BLaER1 treated with 17β-estradiol and CSF1 and Interleukin-3, amounts not matched to agents 10 nM and 100 nM (cell line): ENCODE measurements around the gene CPLANE1.

Source experiments
- H3K27ac ChIP-seq, 11 experiments: shearing (Covaris generic); formaldehyde crosslinking; 2 replicates each; pipeline ENCODE4 v1.8.1; 2022
- H3K27me3 ChIP-seq, 11 experiments: shearing (Covaris generic); formaldehyde crosslinking; 2 replicates each; pipeline ENCODE4 v1.8.1; 2022
- H3K36me3 ChIP-seq, 11 experiments: shearing (Covaris generic); formaldehyde crosslinking; 2 replicates each; pipeline ENCODE4 v1.8.1; 2022
- H3K4me1 ChIP-seq, 10 experiments: shearing (Covaris generic); formaldehyde crosslinking; 2 replicates each; pipeline ENCODE4 v1.8.1; 2022
- H3K4me2 ChIP-seq, 11 experiments: shearing (Covaris generic); formaldehyde crosslinking; 2 replicates each; pipeline ENCODE4 v1.8.1; 2022
- H3K4me3 ChIP-seq, 10 experiments: shearing (Covaris generic); formaldehyde crosslinking; 2 replicates each; pipeline ENCODE4 v1.8.1; 2022
- H3K9ac ChIP-seq, 11 experiments: shearing (Covaris generic); formaldehyde crosslinking; 2 replicates each; pipeline ENCODE4 v1.8.1; 2022
- H3K9me3 ChIP-seq, 11 experiments: shearing (Covaris generic); formaldehyde crosslinking; replicated peaks in 1 of 11; 2 replicates each; pipeline ENCODE4 v1.8.1; 2022
- H4K20me1 ChIP-seq, 11 experiments: shearing (Covaris generic); formaldehyde crosslinking; 2 replicates each; pipeline ENCODE4 v1.8.1; 2022
- Cebpa-rat ChIP-seq, 11 experiments: shearing (Covaris generic); IDR thresholded peaks; 2 replicates each; pipeline ENCODE4 v1.8.1; 2022

Gene CPLANE1

DNA sequence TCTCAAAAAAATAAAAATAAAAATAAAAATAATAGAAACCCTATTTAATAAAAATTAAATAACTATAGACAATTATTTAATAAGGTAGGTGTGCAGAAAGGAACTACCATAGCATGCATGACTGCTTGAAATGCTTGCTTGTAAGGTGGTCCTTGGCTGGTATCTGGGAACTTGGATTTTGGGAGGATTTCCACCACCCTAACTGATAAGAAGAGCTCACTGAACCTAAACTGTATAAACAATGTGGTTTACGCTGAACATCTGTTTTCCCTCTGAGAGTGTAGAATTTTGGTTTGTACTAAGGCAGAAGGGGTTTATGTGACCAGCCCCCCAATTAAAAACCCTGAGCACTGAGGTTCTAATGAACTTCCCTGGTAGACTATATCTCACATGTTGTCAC, 31.2 kb downstream of the CPLANE1 start:
- peaks cover 14 to 21% (median 19%) of the 10 kb centered on the region in 10 experiments for H3K4me1 ChIP-seq
- H3K4me2 ChIP-seq = no peak overlapping the region
- no peak overlapping the region for H3K4me3 ChIP-seq
- no peaks in the 10 kb centered on the region for H4K20me1 ChIP-seq
- no peaks in the 10 kb centered on the region for H3K9me3 ChIP-seq
- no peak for TF ChIP-seq Cebpa-rat (IDR thresholded peaks at IDR 0.05)
- no peaks in the 10 kb centered on the region for H3K27me3 ChIP-seq
- no peak overlapping the region for H3K27ac ChIP-seq
- H3K36me3 ChIP-seq = peaks cover 56 to 94% (median 72%) of the 10 kb centered on the region in 11 experiments
- no peak overlapping the region for H3K9ac ChIP-seq

DNA sequence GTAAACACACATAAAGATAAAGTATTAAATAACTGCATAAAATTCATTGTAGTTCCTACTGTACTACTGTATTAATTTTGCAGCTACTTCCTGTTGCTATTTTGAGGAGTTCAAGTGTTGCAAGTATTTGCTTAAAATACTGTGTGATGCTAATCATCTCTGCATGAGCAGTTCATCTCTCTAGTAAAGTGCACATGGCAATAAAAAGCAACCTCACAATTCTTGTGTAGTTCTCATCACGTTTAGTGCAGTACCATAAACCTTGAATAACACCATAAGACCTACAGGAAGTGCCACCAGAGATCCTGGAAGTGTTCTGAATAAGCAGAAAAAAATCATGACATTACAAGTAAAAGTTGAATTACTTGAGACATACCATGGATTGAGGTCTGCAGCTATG, 34.6 kb downstream of the CPLANE1 start:
- Histone ChIP-seq H3K27me3 (no peaks in the 10 kb centered on the region), H3K4me2 (peak overlapping the region; percentile 53 to 80 (median 64)), H3K9me3 (no peaks in the 10 kb centered on the region), H3K9ac (peak overlapping the region in 8 of 11 experiments; percentile 17 to 53 (median 42); a peak in 9 of 22 replicates), H3K36me3 (peaks cover 50 to 93% (median 75%) of the 10 kb centered on the region in 11 experiments), H3K4me1 (peaks cover 14 to 21% (median 19%) of the 10 kb centered on the region in 10 experiments), H3K27ac (peak overlapping the region; percentile 9 to 77 (median 66); a peak in 20 of 22 replicates), H4K20me1 (no peaks in the 10 kb centered on the region), H3K4me3 (no peak overlapping the region; a peak in 2 of 20 replicates)
- no peak for TF ChIP-seq Cebpa-rat (IDR thresholded peaks at IDR 0.05)

DNA sequence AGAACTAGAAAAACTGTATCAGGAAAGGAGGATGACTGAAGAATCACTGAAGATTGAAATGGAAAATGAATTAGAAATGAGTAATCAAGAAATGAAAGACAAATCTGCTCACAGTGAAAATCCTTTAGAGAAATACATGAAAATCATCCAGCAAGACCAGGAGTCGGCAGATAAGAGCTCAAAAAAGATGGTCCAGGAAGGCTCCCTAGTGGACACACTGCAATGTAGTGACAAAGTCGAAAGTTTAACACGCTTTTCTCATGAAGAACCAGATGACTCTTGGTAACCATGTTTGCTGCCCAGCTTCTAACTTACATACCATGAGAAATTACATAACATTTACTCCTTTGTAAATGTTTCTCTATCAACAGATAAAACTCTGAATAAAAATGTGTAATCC, 37.1 kb downstream of the CPLANE1 start:
- Histone ChIP-seq H3K4me1 (peaks cover 14 to 21% (median 17%) of the 10 kb centered on the region in 10 experiments), H3K4me3 (no peak overlapping the region), H3K9ac (no peak overlapping the region), H4K20me1 (no peaks in the 10 kb centered on the region), H3K36me3 (peaks cover 48 to 92% (median 62%) of the 10 kb centered on the region in 11 experiments), H3K27me3 (no peaks in the 10 kb centered on the region), H3K4me2 (no peak overlapping the region), H3K9me3 (peaks cover 0 to 6% (median 0%) of the 10 kb centered on the region in 11 experiments; a peak in 4 of 22 replicates), H3K27ac (no peak overlapping the region)
- TF ChIP-seq Cebpa-rat (IDR thresholded peaks at IDR 0.05) = no peak

DNA sequence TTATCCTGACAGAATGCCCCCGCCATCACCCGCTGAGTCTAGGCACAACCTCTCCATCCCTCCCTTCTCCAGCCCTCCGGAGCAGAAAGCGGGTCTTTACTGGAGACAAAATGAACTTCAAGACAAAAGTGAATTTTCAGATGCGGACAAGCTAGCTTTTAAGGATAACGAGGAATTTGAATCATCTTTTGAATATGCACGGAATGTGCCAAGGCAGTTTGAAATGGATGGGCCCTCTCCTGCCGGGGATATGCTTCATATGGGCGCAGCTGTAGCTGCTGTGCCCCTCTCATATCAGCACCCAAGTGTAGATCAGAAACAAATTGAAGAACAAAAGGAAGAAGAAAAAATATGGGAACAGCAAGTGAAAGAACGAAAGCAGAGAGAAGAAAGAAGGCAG, 37.5 kb downstream of the CPLANE1 start:
- peaks cover 14 to 21% (median 17%) of the 10 kb centered on the region in 10 experiments for H3K4me1 ChIP-seq
- H3K27me3 ChIP-seq = no peaks in the 10 kb centered on the region
- TF ChIP-seq Cebpa-rat (IDR thresholded peaks at IDR 0.05) = no peak

DNA sequence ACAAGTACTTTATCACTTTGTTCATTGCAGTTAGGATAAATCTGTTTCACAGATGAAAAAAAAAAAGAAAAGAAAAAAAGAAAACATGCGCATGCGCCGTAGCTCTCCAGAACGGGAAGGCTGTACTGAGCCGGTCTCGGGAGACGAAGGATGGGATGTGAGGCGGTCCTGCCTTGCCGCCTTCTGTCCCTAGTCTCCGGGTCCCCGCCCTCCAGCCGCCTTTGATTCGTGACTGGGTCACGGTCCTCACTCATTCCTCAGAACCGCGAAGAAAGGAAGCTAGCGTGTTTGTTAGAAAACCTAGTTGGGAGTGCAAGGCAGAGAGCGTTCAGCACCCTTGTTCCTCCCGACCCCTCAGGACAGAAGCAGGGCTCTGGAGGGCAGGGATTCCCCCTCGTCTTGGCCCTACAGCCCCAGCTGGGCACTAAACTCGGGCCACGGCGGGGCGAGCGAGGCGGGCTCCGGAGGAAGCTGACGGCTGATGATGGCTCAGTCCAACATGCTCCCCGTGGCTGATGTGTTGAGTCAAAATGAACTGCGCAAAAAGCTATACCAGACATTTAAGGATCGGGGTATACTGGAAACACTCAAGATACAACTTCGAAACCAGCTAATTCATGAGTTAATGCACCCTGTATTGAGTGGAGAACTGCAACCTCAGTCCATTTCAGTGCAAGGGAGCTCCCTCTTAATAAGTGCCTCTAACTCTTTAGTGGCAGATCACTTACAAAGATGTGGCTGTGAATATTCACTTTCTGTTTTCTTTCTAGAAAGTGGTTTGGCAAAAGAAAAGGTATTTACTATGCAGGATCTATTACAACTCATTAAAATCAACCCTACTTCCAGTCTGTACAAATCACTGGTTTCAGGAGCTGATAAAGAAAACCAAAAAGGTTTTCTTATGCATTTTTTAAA, 40.0 kb downstream of the CPLANE1 start:
- H3K27me3 ChIP-seq = no peaks in the 10 kb centered on the region
- no peak overlapping the region for H3K27ac ChIP-seq
- H3K9ac ChIP-seq = no peak overlapping the region
- H3K4me2 ChIP-seq = no peak overlapping the region
- H3K4me3 ChIP-seq = no peak overlapping the region
- TF ChIP-seq Cebpa-rat (IDR thresholded peaks at IDR 0.05) = no peak
- no peaks in the 10 kb centered on the region for H4K20me1 ChIP-seq
- peaks cover 0 to 6% (median 0%) of the 10 kb centered on the region in 11 experiments; a peak in 4 of 22 replicates for H3K9me3 ChIP-seq
- H3K36me3 ChIP-seq = peaks cover 54 to 96% (median 72%) of the 10 kb centered on the region in 11 experiments
- H3K4me1 ChIP-seq = peaks cover 2 to 5% (median 2%) of the 10 kb centered on the region in 10 experiments

More for the DNA sequence above, 37.5 kb downstream of the CPLANE1 start:
- H3K4me2 ChIP-seq = no peak overlapping the region
- H4K20me1 ChIP-seq = no peaks in the 10 kb centered on the region
- H3K36me3 ChIP-seq = peaks cover 44 to 92% (median 61%) of the 10 kb centered on the region in 11 experiments
- no peak overlapping the region for H3K27ac ChIP-seq
- no peak overlapping the region for H3K9ac ChIP-seq
- H3K4me3 ChIP-seq = no peak overlapping the region
- peaks cover 0 to 6% (median 0%) of the 10 kb centered on the region in 11 experiments; a peak in 4 of 22 replicates for H3K9me3 ChIP-seq

DNA sequence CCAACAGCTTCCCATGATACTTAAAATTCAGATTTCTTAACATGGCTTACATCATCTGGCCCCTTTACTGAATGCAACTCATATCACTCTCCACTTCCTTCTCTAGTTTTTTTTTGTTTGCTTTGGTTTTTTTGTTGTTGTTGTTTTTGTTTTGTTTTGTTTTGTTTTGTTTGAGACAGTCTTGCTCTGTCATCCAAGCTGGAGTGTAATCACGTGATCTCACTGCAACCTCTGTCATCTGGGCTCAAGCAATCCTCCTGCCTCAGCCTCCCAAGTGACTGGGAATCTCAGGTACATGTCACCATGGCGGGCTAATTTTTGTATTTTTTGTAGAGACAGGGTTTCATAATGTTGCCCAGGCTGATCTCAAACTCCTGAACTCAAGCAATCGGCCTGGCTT, 41.4 kb downstream of the CPLANE1 start:
- no peak overlapping the region for H3K9ac ChIP-seq
- peaks cover 0 to 6% (median 0%) of the 10 kb centered on the region in 11 experiments; a peak in 4 of 22 replicates for H3K9me3 ChIP-seq
- H3K4me3 ChIP-seq = no peak overlapping the region
- H3K4me1 ChIP-seq = no peaks in the 10 kb centered on the region
- H4K20me1 ChIP-seq = no peaks in the 10 kb centered on the region
- no peak for TF ChIP-seq Cebpa-rat (IDR thresholded peaks at IDR 0.05)
- H3K4me2 ChIP-seq = no peak overlapping the region
- H3K36me3 ChIP-seq = peaks cover 52 to 95% (median 75%) of the 10 kb centered on the region in 11 experiments
- no peaks in the 10 kb centered on the region for H3K27me3 ChIP-seq
- 0 out of 22 replicates have a peak overlapping the region, but pooled peaks of 1 of the 11 experiments have one; percentile 3 for H3K27ac ChIP-seq

DNA sequence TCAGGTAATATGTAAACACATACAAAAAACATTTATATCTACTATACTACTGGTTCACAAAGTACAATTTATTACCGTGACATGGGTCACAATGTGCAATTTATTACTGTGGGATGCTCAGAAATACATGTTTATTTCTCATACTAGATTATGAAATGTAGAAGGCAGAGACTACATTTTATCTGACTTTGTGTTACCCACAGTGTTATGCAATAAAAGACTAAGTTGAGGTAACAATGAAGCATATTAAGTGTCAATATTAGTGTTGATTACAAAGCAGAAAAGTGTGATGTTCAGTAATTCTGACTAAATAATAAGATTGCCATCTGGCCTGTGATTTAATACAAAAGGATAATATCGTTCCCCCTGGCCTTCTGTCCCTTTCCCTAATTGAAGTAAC, 42.4 kb downstream of the CPLANE1 start:
- no peak overlapping the region for H3K27ac ChIP-seq
- H3K9me3 ChIP-seq = peaks cover 0 to 6% (median 0%) of the 10 kb centered on the region in 11 experiments; a peak in 4 of 22 replicates
- H3K36me3 ChIP-seq = peaks cover 41 to 89% (median 65%) of the 10 kb centered on the region in 11 experiments
- H3K27me3 ChIP-seq = no peaks in the 10 kb centered on the region
- no peaks in the 10 kb centered on the region for H3K4me1 ChIP-seq
- H3K4me3 ChIP-seq = no peak overlapping the region
- no peak overlapping the region for H3K4me2 ChIP-seq
- H4K20me1 ChIP-seq = no peaks in the 10 kb centered on the region
- no peak for TF ChIP-seq Cebpa-rat (IDR thresholded peaks at IDR 0.05)
- H3K9ac ChIP-seq = no peak overlapping the region

DNA sequence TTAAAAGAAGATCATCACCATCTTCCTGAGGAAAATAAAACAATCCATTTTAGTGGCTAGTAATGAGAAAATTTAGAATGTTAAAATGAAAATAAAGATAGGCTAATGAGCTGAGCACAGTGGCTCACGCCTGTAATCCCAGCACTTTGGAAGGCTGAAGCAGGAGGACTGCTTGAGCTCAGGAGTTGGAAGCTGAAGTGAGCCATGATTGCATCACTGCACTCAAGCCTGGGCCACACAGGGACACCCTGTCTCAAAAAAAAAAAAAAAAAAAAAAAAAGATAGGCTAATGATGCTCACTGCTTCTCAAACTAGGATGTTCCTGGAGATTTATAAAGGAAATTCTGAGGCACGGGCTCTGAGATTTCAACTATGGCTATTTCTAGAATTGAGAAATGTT, 50.3 kb downstream of the CPLANE1 start:
- Histone ChIP-seq H3K27me3 (no peaks in the 10 kb centered on the region), H3K36me3 (peaks cover 15 to 79% (median 42%) of the 10 kb centered on the region in 11 experiments), H3K4me3 (no peak overlapping the region), H4K20me1 (no peaks in the 10 kb centered on the region), H3K9me3 (no peaks in the 10 kb centered on the region), H3K4me1 (peaks cover 16 to 21% (median 20%) of the 10 kb centered on the region in 10 experiments), H3K9ac (no peak overlapping the region), H3K4me2 (peak overlapping the region in 9 of 11 experiments; percentile 57 to 86 (median 72); a peak in 10 of 22 replicates), H3K27ac (peak overlapping the region in 5 of 11 experiments; percentile 65 to 78 (median 75); a peak in 4 of 22 replicates)
- peak in 1 of 11 experiments; percentile 29; a peak in 1 of 22 replicates for TF ChIP-seq Cebpa-rat (IDR thresholded peaks at IDR 0.05)

DNA sequence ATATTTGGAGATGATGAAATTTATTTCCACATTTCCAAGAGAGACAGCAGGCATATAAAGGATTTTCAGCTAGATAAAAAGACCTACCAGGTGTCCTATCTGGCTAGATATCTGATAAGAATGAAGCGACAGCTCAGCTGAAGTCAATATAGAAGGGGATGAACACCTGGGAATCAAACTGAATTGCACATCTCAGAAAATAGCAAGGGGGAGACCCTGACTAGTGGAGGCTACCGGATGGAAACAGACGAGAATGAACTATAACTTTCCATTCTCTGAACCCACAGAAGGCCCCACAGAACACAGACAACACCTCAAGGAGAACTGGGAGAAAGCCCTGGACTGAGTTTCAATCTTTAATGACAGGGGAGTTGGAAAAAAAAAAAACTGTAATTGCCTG, 51.1 kb downstream of the CPLANE1 start:
- peak overlapping the region in 7 of 10 experiments; percentile 14 to 56 (median 33); a peak in 10 of 20 replicates for H3K4me3 ChIP-seq
- H3K9me3 ChIP-seq = no peaks in the 10 kb centered on the region
- H3K36me3 ChIP-seq = peaks cover 11 to 79% (median 43%) of the 10 kb centered on the region in 11 experiments
- no peaks in the 10 kb centered on the region for H3K27me3 ChIP-seq
- H4K20me1 ChIP-seq = no peaks in the 10 kb centered on the region
- H3K27ac ChIP-seq = peak overlapping the region; percentile 5 to 80 (median 73); a peak in 20 of 22 replicates
- peak overlapping the region; percentile 57 to 92 (median 75) for H3K4me2 ChIP-seq
- peaks cover 16 to 21% (median 20%) of the 10 kb centered on the region in 10 experiments for H3K4me1 ChIP-seq
- TF ChIP-seq Cebpa-rat (IDR thresholded peaks at IDR 0.05) = no peak
- peak overlapping the region; percentile 8 to 73 (median 53); a peak in 16 of 22 replicates for H3K9ac ChIP-seq
